SK-N-SH (cell line): Measurements from ENCODE around the gene CCDC87.

ENCODE experiments used
- FOXM1 ChIP-seq: IDR thresholded peaks from 2 replicates; pipeline ENCODE4 v1.4.0; 2012; ENCODE audit warnings: low read depth, mild to moderate bottlenecking
- POLR2AphosphoS5 ChIP-seq: IDR thresholded peaks from 2 replicates; pipeline ENCODE4 v1.6.1; 2012; ENCODE audit warnings: low read depth, low read length
- SIN3A ChIP-seq: IDR thresholded peaks from 2 replicates; pipeline ENCODE4 v1.6.1; 2012; ENCODE audit warnings: low read depth, mild to moderate bottlenecking, low read length, moderate library complexity, borderline replicate concordance
- YY1 ChIP-seq: IDR thresholded peaks from 2 replicates; pipeline ENCODE4 v1.4.0; 2012; ENCODE audit warnings: low read depth, mild to moderate bottlenecking
- TF ChIP-seq, protein P1 (sequence below): fragments of 200-600 bp; sonication (generic); IDR thresholded peaks from 2 replicates; pipeline ENCODE4 v1.6.1; 2017; ENCODE audit warnings: antibody characterized with exemption, mild to moderate bottlenecking, moderate library complexity

DNA sequence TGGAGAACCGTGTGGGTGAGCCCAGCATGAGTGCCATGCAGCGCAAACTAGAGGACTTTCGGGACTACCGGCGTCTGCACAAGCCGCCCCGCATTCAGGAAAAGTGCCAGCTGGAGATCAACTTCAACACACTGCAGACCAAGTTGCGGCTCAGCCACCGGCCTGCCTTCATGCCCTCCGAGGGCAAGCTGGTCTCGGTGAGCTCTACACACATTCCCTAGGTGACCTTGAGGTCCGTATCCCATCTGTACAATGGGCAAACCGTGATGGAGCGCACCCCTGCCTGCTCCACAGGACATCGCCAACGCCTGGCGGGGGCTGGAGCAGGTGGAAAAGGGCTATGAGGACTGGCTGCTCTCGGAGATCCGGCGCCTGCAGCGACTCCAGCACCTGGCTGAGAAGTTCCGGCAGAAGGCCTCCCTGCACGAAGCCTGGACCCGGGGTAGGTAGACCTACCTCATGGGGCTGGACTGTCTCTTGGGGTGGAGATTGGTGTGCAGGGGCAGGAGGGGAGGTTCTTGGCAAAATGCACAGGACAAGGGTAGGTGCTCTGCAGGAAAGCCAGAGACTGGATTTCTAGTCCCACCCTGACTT lies 35.0 kb downstream of the CCDC87 start:
- TF ChIP-seq, protein P1, sequence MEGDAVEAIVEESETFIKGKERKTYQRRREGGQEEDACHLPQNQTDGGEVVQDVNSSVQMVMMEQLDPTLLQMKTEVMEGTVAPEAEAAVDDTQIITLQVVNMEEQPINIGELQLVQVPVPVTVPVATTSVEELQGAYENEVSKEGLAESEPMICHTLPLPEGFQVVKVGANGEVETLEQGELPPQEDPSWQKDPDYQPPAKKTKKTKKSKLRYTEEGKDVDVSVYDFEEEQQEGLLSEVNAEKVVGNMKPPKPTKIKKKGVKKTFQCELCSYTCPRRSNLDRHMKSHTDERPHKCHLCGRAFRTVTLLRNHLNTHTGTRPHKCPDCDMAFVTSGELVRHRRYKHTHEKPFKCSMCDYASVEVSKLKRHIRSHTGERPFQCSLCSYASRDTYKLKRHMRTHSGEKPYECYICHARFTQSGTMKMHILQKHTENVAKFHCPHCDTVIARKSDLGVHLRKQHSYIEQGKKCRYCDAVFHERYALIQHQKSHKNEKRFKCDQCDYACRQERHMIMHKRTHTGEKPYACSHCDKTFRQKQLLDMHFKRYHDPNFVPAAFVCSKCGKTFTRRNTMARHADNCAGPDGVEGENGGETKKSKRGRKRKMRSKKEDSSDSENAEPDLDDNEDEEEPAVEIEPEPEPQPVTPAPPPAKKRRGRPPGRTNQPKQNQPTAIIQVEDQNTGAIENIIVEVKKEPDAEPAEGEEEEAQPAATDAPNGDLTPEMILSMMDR, result no peak
- TF ChIP-seq FOXM1, result no peak
- no peak for TF ChIP-seq YY1
- no peak for TF ChIP-seq SIN3A
- no peak for TF ChIP-seq POLR2AphosphoS5
